ENCODE results near the gene CD59.

- TF ChIP-seq, protein P1, sequence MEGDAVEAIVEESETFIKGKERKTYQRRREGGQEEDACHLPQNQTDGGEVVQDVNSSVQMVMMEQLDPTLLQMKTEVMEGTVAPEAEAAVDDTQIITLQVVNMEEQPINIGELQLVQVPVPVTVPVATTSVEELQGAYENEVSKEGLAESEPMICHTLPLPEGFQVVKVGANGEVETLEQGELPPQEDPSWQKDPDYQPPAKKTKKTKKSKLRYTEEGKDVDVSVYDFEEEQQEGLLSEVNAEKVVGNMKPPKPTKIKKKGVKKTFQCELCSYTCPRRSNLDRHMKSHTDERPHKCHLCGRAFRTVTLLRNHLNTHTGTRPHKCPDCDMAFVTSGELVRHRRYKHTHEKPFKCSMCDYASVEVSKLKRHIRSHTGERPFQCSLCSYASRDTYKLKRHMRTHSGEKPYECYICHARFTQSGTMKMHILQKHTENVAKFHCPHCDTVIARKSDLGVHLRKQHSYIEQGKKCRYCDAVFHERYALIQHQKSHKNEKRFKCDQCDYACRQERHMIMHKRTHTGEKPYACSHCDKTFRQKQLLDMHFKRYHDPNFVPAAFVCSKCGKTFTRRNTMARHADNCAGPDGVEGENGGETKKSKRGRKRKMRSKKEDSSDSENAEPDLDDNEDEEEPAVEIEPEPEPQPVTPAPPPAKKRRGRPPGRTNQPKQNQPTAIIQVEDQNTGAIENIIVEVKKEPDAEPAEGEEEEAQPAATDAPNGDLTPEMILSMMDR (conservative IDR thresholded peaks at IDR 0.05) = no peak
- no peak for TF ChIP-seq ZFX (IDR thresholded peaks at IDR 0.05)
Observed at GRCh38 chr11:33718440-33718839, 17.8 kb downstream of the CD59 start.
